GM12892 (cell line): ENCODE results near the gene CLDN11.

ENCODE experiments used
- POLR2A ChIP-seq: IDR thresholded peaks from 2 replicates; pipeline ENCODE4 v1.6.1; 2011; ENCODE audit warnings: low read depth, low read length, control low read depth
- POLR2AphosphoS5 ChIP-seq: IDR thresholded peaks from 2 replicates; pipeline ENCODE4 v1.6.1; 2011; ENCODE audit warnings: low read depth, low read length, control low read depth
- TAF1 ChIP-seq: IDR thresholded peaks from 2 replicates; pipeline ENCODE4 v1.6.1; 2011; ENCODE audit warnings: low read depth, mild to moderate bottlenecking, control low read depth, low read length, borderline replicate concordance

GRCh38 chr3:170413291-170413690, 5.4 kb upstream of the CLDN11 start:
- TF ChIP-seq POLR2A (no peak), POLR2AphosphoS5 (no peak), TAF1 (no peak)
